H1 (cell line): ENCODE measurements around the gene EDC3. TPM values are rescaled to one million over a fixed set of nuclear protein-coding genes. Genes with fewer than 3 reads are reported as not detected.

ENCODE experiments used
- CTCF ChIA-PET: fragments of 300-600 bp; sonication (Branson Sonifier 250); formaldehyde crosslinking; loops from one replicate; lab custom pipeline; 2021; ENCODE audit not compliant: partially characterized antibody; lab: Charles Lee
- POLR2A ChIA-PET: fragments of 300-600 bp; sonication (Branson Sonifier 250); formaldehyde crosslinking; loops from one replicate; lab custom pipeline; 2021; ENCODE audit warnings: inconsistent platforms; ENCODE audit not compliant: partially characterized antibody; lab: Charles Lee
- DNase-seq, 2 experiments: peaks; one replicate each; pipeline versions ENCODE4 v3.0.0 to v3.0.0-alpha.2; 2010 to 2022; ENCODE audit warnings: low spot score in 2 of 2, low read depth in 1 of 2, mixed read lengths in 1 of 2
- FAIRE-seq: peaks from 2 replicates; lab custom pipeline; 2011; peaks lifted over from hg19 to GRCh38; lab: Jason Lieb, UNC
- H2AFZ ChIP-seq: 2 replicates; pipeline ENCODE4 v1.8.1; 2012; ENCODE audit warnings: low read length, inconsistent platforms
- H2AK5ac ChIP-seq: 2 replicates; pipeline ENCODE4 v1.6.1; 2013; ENCODE audit warnings: low read depth, low read length
- H2BK120ac ChIP-seq: replicated peaks from 2 replicates; pipeline ENCODE3; 2013; ENCODE audit warnings: low read depth, low read length, inconsistent platforms
- H2BK12ac ChIP-seq: 2 replicates; pipeline ENCODE4 v1.6.1; 2013; ENCODE audit warnings: low read depth, low read length
- H2BK15ac ChIP-seq: 2 replicates; pipeline ENCODE4 v1.6.1; 2013; ENCODE audit warnings: low read length
- H2BK20ac ChIP-seq: 2 replicates; pipeline ENCODE4 v1.6.1; 2013; ENCODE audit warnings: low read length
- H2BK5ac ChIP-seq: 2 replicates; pipeline ENCODE4 v1.6.1; 2013; ENCODE audit warnings: low read depth, low read length
- H3K14ac ChIP-seq: 2 replicates; pipeline ENCODE4 v1.6.1; 2013; ENCODE audit warnings: inconsistent platforms; ENCODE audit not compliant: insufficient read length
- H3K18ac ChIP-seq: 2 replicates; pipeline ENCODE4 v1.6.1; 2013; ENCODE audit warnings: low read length; ENCODE audit errors: extremely low read depth
- H3K23ac ChIP-seq: 2 replicates; pipeline ENCODE4 v1.6.1; 2013; ENCODE audit warnings: inconsistent platforms; ENCODE audit not compliant: insufficient read length
- H3K23me2 ChIP-seq: 2 replicates; pipeline ENCODE4 v1.6.1; 2013; ENCODE audit warnings: low read depth, low read length
- H3K27ac ChIP-seq: 2 replicates; pipeline ENCODE4 v1.6.1; 2011; ENCODE audit warnings: low read depth, low read length, inconsistent platforms
- H3K27me3 ChIP-seq, 4 experiments: replicated peaks in 1 of 4; 1 replicate in 1 of 4; 2 replicates in 3 of 4; pipeline versions ENCODE4 v1.6.1 to v1.8.1; 2011 to 2013; ENCODE audit warnings: low read length in 3 of 4, mild to moderate bottlenecking in 3 of 4, inconsistent platforms in 2 of 4, mixed read lengths in 2 of 4, moderate library complexity in 1 of 4; ENCODE audit not compliant: control insufficient read depth in 3 of 4, insufficient read depth in 3 of 4; ENCODE audit errors: extremely low read depth in 1 of 4
- H3K36me3 ChIP-seq, 4 experiments: 2 replicates each; pipeline versions ENCODE4 v1.6.1 to v1.8.1; 2011 to 2013; ENCODE audit warnings: mild to moderate bottlenecking in 4 of 4, low read length in 3 of 4, moderate library complexity in 2 of 4, control low read depth in 1 of 4, inconsistent platforms in 1 of 4; ENCODE audit not compliant: insufficient read depth in 4 of 4, control insufficient read depth in 2 of 4
- H3K4ac ChIP-seq: replicated peaks from 2 replicates; pipeline ENCODE3; 2013; ENCODE audit warnings: low read length, low read depth, mixed read lengths, inconsistent platforms; ENCODE audit not compliant: insufficient read length
- H3K4me1 ChIP-seq, 4 experiments: replicated peaks in 1 of 4; 1 replicate in 1 of 4; 2 replicates in 3 of 4; pipeline versions ENCODE4 v1.6.1 to v1.8.1; 2011 to 2013; ENCODE audit warnings: low read length in 3 of 4, inconsistent platforms in 2 of 4, mixed read lengths in 1 of 4; ENCODE audit not compliant: insufficient read depth in 4 of 4, control insufficient read depth in 3 of 4
- H3K4me2 ChIP-seq, 2 experiments: 2 replicates each; pipeline versions ENCODE4 v1.6.1 to v1.8.1; 2011 to 2013; ENCODE audit warnings: low read depth in 2 of 2, low read length in 2 of 2, control low read depth in 1 of 2, inconsistent platforms in 1 of 2, mild to moderate bottlenecking in 1 of 2; ENCODE audit not compliant: insufficient read depth in 1 of 2
- H3K4me3 ChIP-seq, 4 experiments: fragments of 200-600, 300-600 bp in 1 of 4; sonication (generic), shearing (Covaris generic), sonication (Bioruptor Twin) in 1 of 4; 2 replicates each; pipeline versions ENCODE4 v1.5.1 to v1.8.1; 2011 to 2016; ENCODE audit warnings: low read length in 4 of 4, low read depth in 3 of 4, control low read depth in 2 of 4, inconsistent platforms in 2 of 4, mild to moderate bottlenecking in 2 of 4, mixed read lengths in 1 of 4, moderate library complexity in 1 of 4; ENCODE audit not compliant: insufficient read depth in 2 of 4; ENCODE audit errors: extremely low read depth in 1 of 4
- H3K56ac ChIP-seq: replicated peaks from 2 replicates; pipeline ENCODE3; 2013; ENCODE audit warnings: low read depth, mild to moderate bottlenecking, mixed read lengths, low read length, inconsistent platforms; ENCODE audit not compliant: insufficient read length
- H3K79me1 ChIP-seq: 2 replicates; pipeline ENCODE4 v1.6.1; 2013; ENCODE audit warnings: low read depth, low read length, control low read depth
- H3K79me2 ChIP-seq, 2 experiments: 2 replicates each; pipeline versions ENCODE4 v1.6.1 to v1.8.1; 2012 to 2013; ENCODE audit warnings: low read length in 2 of 2, mild to moderate bottlenecking in 2 of 2, inconsistent platforms in 1 of 2; ENCODE audit not compliant: insufficient read depth in 2 of 2, control insufficient read depth in 1 of 2
- H3K9ac ChIP-seq, 4 experiments: replicated peaks in 1 of 4; 1 replicate in 1 of 4; 2 replicates in 3 of 4; pipeline versions ENCODE4 v1.6.1 to v1.8.1; 2011 to 2013; ENCODE audit warnings: low read depth in 3 of 4, low read length in 3 of 4, control low read depth in 2 of 4, mild to moderate bottlenecking in 2 of 4, moderate library complexity in 2 of 4, inconsistent platforms in 1 of 4; ENCODE audit errors: extremely low read depth in 1 of 4
- H3K9me3 ChIP-seq, 2 experiments: 2 replicates each; pipeline versions ENCODE4 v1.6.1 to v1.8.1; 2012 to 2013; ENCODE audit warnings: mild to moderate bottlenecking in 2 of 2, moderate library complexity in 2 of 2, control low read depth in 1 of 2, inconsistent platforms in 1 of 2, low read depth in 1 of 2, low read length in 1 of 2, mixed read lengths in 1 of 2; ENCODE audit not compliant: insufficient read depth in 2 of 2
- H4K20me1 ChIP-seq, 2 experiments: replicated peaks in 1 of 2; 2 replicates each; pipeline versions ENCODE3 to v1.8.1; 2011 to 2013; ENCODE audit warnings: inconsistent platforms in 2 of 2, low read length in 2 of 2, mild to moderate bottlenecking in 1 of 2; ENCODE audit not compliant: insufficient read depth in 2 of 2, control insufficient read depth in 1 of 2
- H4K5ac ChIP-seq: 2 replicates; pipeline ENCODE4 v1.6.1; 2013; ENCODE audit warnings: low read length, low read depth, mixed read lengths, inconsistent platforms; ENCODE audit not compliant: insufficient read length
- H4K8ac ChIP-seq: 2 replicates; pipeline ENCODE4 v1.8.0; 2013; ENCODE audit warnings: mild to moderate bottlenecking, moderate library complexity, low read length, inconsistent platforms; ENCODE audit not compliant: insufficient read depth; ENCODE audit errors: extremely low read depth
- H4K91ac ChIP-seq: replicated peaks from 2 replicates; pipeline ENCODE3; 2013; ENCODE audit warnings: low read length, mixed read lengths, inconsistent platforms; ENCODE audit not compliant: insufficient read length
- CREB1 ChIP-seq: IDR thresholded peaks from 2 replicates; pipeline ENCODE4 v1.6.1; 2012; ENCODE audit warnings: inconsistent platforms
- JUN ChIP-seq: IDR thresholded peaks from 2 replicates; pipeline ENCODE4 v1.6.1; 2011; ENCODE audit warnings: low read depth, mild to moderate bottlenecking, improper control_type of control experiment, low read length
- NRF1 ChIP-seq: IDR thresholded peaks from 2 replicates; pipeline ENCODE4 v1.6.1; 2011; ENCODE audit warnings: mild to moderate bottlenecking, low read depth, low read length, improper control_type of control experiment
- WGBS, 2 experiments: shearing (Covaris generic) in 1 of 2; methylation state at CpG; one replicate each; pipeline versions ENCODE4 v1.1.6 to v1.1.7; 2013 to 2015; ENCODE audit warnings: low lambda C conversion rate in 2 of 2, mixed read lengths in 2 of 2, inconsistent platforms in 1 of 2, low coverage in 1 of 2, missing lambda C conversion rate in 1 of 2; ENCODE audit not compliant: insufficient replicate concordance in 2 of 2, insufficient coverage in 1 of 2, insufficient read length in 1 of 2; ENCODE audit errors: extremely low coverage in 1 of 2, missing lambda C conversion rate in 1 of 2; 5-methylcytosine and 5-hydroxymethylcytosine counted together
- polyA plus RNA-seq, 7 experiments: library from polyadenylated mRNA; depleted of rRNA in 3 of 7; stranded (reverse) in 5 of 7; unstranded in 2 of 7; fragments of >200 nt in 5 of 7; fragments of 200-250 nt in 2 of 7; gene quantifications; 1 replicate in 5 of 7; 2 replicates in 1 of 7; 4 replicates in 1 of 7; pipeline versions ENCODE4 v1.2.1 to v1.2.3, GENCODE V29; 2011 to 2013; ENCODE audit warnings: missing spikeins in 2 of 7, mixed read lengths in 2 of 7
- total RNA-seq: library from RNA; stranded (reverse); fragmentation: NEBNext Ultra II Directional; extraction: Animal tissue kit (Norgen Biotek cat#: 25700); gene quantifications from 2 replicates; pipeline ENCODE4 v1.2.1, GENCODE V29; 2021

EDC3 gene
- total and polyA plus RNA-seq, 2 of the 8 experiments (the other 6 are each of a cell fraction or from before 2014, with no cell fraction given): 45.0 to 50.8 TPM

DNA sequence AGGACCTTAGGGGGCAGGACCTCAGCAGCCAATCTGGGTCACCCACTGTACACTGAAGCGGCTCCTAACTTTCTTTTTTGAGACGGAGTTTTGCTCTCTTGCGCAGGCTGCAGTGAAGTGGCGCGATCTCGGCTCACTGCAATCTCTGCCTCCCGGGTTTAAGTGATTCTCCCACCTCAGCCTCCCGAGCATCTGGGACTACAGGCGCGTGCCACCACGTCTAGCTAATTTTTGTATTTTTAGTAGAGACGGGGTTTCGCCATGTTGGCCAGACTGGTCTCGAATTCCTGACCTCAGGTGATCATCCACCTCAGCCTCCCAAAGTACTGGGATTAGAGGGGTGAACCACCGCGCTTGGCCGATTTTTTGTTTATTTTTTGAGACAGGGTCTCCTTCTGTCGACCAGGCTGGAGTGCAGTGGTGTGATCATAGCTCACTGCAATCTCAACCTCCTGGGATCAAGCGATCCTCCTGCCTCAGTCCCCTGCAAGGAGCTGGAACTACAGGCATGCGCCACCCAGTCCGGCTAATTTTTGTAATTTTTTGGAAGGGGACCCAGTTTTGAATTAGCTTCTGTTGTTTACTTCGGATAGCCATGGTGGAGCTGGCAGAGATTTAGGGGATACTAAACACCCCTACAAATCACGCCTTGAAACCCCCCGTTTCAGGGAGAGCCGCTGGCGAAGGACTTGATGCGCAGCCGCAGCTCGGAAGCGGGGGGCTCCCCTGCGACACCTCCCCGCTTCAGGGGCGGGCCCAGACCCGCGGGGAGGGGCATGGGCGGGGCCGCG lies 81.7 kb downstream of the EDC3 start:
- POLR2A ChIA-PET: interaction anchor here (1.0 to 10.0 kb wide), 9 partner anchors 12 to 183 kb away, joined by 3 to 122 read pairs (median 5); partner anchors contain the start of gene ARID3B

More for the DNA sequence above, 81.7 kb downstream of the EDC3 start:
- Histone ChIP-seq H2BK15ac (peak overlapping the region; percentile 19; the same call in 1 of the 2 replicates), H3K79me1 (peaks cover 10% of the 10 kb centered on the region), H3K4ac (no peak overlapping the region), H3K23ac (no peak overlapping the region), H2AK5ac (no peak overlapping the region), H3K4me1 (peaks cover 0 to 5% (median 2%) of the 10 kb centered on the region in 4 experiments; a peak in 5 of 7 replicates), H3K36me3 (no peaks in the 10 kb centered on the region; a peak in 1 of 8 replicates), H3K4me3 (peak overlapping the region; percentile 80 to 96 (median 84)), H3K79me2 (peaks cover 14 to 33% of the 10 kb centered on the region in 2 experiments), H4K20me1 (peaks cover 11 to 25% of the 10 kb centered on the region in 2 experiments), H3K27me3 (peaks cover 0 to 15% (median 11%) of the 10 kb centered on the region in 4 experiments; a peak in 4 of 7 replicates), H3K9me3 (no peaks in the 10 kb centered on the region), H3K18ac (no peak overlapping the region; the same call in none of the 2 replicates), H3K56ac (no peak overlapping the region), H3K4me2 (peak overlapping the region; percentile 83 to 88), H3K23me2 (peaks cover 16% of the 10 kb centered on the region; the same call in 1 of the 2 replicates), H3K27ac (no peak overlapping the region), H2AFZ (0 out of 2 replicates have a peak overlapping the region, but pooled peaks have one; percentile 43), H4K5ac (no peak overlapping the region), H4K91ac (no peak overlapping the region), H2BK120ac (no peak overlapping the region), H2BK5ac (no peak overlapping the region), H3K9ac (no peak overlapping the region), H2BK12ac (no peak overlapping the region), H4K8ac (no peak overlapping the region), H3K14ac (no peak overlapping the region), H2BK20ac (no peak overlapping the region)
- peak; percentile 68 for TF ChIP-seq NRF1
- TF ChIP-seq JUN: no peak
- 0 out of 2 replicates have a peak, but pooled peaks have one; percentile 2 for TF ChIP-seq CREB1
- CTCF ChIA-PET: interaction anchor here (0.9 to 37.5 kb wide), 11 partner anchors 11 to 242 kb away, joined by 3 to 1439 read pairs (median 7); partner anchors contain the start of genes CSK, CYP1A2 and EDC3
- FAIRE-seq: no peak
- WGBS, 2 experiments: 43% methylated on average over 35 of the region's 38 CpGs; no CpG with 5 or more reads in 1 of the 2 experiments
- peak in 1 of 2 experiments; percentile 90 for DNase-seq
